HG02885 (cell line): ENCODE measurements around the gene RELCH.

Source experiments
- ATAC-seq: cut with Tn5 transposase; IDR thresholded peaks from one replicate; pipeline ENCODE4 v1.9.1; 2021; ENCODE audit warnings: mild to moderate bottlenecking; ENCODE audit not compliant: unreplicated experiment, poor library complexity

The RELCH gene

DNA sequence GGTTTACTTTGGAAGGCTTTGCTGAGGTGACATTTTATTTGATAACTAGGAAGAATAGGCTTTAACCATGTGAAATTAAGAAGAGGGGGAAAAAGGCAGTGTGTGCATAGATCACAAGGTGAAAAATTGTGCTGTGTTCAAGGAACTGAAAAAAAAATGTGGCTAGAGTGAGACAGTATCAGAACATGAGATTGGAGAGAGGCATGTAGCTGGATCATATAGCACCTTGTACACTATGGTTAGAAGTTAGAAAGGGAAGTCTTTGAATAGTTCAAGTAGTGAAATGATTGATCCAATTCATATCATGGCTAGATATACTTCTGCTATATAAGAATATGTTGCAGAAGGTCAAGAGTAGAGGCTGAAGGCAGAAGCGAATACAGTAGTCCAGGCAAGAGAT is 125.8 kb downstream of the RELCH start:
- ATAC-seq: no peak

DNA sequence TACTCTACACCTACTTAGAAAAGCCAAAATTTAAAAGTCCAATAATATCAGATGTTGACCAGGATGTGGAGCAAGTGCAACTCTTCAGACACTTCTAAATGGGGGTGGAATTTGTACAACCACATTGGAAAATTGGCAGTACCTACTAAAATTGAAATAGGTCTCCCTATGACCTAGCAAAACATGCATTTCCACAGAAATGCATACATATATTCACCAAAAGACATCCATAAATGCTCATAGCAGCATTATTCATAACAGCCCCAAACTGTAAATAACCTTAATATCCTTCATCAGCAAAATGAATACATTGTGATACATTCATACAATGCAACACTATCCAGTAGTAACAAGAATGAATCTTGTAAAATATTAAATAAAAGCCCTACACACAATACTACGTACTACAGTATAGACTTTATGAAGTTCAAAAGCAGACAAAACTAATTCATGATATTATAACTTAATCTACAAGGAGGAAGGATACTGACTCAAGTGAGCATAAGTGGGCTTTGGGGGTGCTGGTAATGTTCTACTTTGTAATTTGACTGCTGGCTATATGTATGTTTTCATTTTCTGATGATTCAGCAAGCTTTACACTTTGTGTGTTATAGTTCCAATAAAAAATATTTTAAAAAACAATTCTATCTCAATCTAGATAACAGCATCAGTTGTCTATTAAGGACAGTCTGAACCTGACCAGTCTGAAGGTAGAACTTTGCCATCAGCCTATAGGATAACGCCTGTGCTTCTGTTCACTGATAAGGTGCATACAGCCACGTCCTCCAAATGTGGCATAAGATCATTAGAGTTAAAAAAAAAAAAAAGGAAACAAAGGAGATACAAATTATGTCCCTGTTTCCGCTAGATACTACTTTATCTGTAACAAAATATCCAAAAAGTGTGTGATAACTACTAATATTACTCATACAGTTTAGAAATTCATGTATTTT is 131.4 kb downstream of the RELCH start:
- no peak for ATAC-seq

DNA sequence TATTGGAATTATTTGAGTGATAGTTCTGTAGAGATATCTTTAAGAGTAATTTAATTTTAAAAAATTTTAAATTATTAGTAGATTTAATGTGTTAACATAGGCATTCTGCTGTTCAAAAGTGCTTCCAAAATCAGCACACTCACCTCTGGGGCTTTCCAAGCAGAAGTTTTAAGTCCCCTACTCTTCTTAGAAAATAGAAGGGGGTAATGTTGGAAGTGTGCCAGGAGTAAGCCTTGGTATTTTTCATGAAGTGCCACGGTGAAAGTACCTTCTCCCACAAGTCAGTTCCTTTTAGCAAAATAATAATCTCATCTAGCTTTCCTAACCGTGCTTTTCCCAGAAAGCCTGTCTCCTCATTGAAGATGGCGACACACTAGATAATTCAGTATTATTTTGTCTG is 134.1 kb downstream of the RELCH start:
- ATAC-seq: no peak

DNA sequence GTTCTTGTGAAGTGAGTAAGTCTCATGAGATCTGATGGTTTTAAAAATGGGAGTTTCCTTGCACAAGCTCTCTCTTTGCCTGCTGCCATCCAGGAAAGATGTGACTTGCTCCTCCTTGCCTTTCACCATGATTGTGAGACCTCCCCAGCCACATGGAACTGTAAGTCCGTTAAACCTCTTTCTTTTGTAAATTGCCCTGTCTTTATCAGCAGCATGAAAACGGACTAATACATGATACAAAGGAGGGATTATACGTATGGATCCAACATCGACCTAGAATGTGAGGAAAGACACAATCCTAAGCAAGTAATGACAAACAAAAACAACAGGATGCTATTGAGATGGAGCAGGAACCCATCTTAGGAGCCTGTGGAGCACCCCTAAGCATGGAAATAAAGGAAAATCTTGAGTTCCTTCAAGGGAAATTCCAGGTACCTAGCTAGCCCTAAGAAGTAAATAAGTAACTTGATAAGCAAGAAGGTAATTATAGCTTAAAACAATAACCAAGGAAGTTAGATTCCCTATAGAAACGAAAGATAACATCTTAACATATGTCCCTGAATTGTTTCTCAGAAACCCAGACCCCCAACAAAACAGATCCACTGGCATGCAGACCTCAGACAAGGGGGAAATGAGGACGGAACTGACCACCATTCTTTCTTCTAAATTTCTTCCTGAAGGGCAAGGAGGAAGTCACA is 136.6 kb downstream of the RELCH start:
- ATAC-seq: no peak

DNA sequence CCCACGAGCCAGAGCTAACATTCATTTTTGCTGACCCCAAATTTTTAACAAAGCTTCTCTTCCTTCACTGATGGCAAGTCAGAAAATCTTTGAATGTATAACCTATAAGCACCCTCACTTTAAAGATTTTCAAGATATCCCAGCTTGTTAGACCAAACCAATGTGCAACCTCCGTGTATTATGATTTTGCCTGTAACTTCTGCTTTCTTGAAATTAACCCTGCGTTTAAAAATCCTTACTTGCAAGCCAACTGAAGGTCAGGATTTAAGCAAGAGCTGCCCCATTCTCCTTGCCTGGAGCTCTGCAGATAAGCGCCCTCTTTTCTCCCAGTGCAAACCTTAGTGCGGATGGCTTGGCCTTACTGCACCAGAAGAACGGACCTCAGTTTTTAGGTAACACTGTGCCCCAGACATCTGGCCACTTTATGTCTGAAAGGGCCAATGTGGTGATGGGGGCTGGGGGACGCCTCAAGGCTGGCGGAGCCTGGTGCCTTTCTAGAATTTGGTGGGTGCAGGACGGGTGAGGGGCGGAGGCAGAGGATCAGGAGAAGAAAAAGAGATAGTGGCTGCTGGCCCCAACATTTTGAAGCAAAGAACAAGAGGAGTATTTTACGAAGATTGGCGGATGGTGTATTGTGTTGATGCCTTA is 137.2 kb downstream of the RELCH start:
- ATAC-seq: no peak

DNA sequence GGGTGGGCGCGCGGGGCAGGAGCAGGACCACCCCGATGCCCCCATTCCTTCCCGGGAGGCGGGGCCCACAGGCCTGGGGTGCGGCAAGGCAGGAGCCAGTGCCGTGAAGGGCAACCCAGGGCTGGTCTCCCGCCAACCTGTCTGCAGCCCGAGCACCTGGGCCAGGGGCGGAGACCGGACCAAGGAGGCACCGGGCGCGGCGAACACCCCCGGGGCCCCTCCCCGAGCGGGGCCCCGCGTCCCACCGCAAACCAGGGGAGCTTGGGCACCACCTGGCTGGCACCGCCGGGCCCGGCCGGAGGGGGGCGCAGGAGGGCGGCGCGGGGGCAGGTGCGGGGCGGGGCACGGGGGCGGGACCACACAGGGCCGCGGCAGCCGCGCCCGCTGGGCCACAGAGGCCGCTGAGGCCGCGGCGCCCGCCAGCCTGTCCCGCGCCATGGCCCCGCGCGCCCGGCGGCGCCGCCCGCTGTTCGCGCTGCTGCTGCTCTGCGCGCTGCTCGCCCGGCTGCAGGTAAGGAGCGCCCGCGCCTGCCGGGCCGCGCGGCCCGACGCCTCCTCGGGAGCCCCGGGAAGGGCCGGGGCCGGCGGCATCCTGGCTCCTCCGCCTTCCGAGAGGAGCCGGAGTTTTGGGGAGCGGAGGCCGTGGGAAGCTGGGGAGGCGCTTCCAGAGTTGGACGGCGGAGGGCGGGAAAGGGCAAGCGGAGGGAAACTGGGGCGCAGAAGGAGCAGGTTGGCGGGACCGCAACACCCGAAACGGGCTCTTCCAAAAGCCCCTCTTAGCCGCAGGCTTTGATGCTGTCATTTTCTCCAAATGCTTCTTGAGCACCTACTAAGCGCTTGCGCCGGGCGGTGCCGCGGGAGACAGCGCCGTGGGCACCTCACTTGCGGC is 138.1 kb downstream of the RELCH start, which contains the start of gene TNFRSF11A:
TNFRSF11A (plus strand) TSS at position 394 of the 889 bp plus-strand sequence; CDS start at position 437, 43 bp downstream.
- peak; percentile 75 for ATAC-seq

DNA sequence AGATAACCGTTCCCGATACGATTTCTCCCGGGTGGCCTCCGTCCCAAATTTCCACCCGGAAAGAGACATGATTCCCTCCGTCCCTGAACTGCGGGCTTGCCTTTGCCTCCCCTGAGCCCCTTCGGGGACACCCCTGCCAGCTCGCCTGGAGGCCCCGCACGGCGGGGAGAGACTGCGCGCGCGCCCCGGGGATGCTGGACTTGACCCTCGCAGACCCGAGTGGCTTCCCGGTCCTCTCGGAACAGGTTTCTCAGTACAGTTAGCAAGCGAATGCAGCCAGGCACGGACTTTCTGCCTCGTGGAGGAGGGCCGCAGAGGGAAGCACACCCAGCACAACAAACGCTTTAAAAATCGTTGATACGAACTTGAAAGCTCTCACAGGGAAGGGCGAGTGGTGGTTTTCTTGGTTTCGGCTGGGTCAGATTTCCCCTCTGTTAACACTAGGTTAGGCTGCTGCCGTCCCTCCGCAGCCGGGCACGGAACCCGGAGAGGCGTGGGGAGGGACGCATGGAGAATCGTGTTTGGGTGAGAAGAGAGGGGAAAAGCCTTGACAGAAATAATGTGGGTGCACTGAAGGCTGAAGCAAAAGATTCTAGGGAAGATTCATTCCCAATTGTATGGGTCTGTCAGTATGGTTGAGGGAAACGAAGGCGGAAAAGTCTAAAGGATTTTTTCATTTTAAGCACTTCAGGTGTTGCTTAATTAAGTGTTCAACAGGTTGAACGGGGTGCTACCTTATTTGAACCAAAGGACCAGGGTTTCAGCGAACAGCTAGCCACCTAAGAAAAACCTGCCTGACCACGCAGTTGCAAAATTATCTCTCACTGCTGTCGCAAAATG is 139.0 kb downstream of the RELCH start:
- peak; percentile 33 for ATAC-seq

DNA sequence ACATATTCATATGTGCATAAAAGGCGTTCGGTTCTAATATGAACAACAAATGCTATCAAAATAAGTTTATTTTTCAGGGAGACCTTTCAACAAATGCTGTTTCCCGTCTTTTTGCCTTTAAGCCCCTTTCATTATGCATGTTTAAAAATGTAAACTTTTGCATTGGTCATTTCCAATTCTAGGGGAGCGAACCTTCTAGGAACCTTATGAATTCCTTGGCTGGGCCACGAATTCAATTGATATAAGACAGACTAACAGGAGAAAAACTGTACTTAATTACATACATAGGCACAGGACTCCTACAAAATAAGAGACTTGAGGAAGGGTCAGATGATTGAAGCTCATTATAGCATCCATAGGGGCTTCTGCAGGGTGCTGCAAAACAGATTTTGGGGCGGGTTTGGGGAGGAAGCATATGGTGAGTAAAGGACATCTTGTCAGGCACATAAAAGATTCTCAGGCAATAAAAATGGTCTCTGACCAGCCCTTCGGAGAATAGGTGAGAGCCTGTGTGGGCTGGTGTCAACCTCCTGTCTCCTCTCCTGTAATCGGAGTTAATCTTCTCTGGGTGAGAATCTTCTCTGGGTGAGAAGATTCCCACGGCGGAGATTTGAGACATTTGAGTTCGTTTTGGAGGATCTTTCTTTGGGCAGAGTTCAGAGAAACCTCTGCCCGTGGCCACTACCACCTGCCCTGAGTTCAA is 139.7 kb downstream of the RELCH start:
- ATAC-seq: no peak

DNA sequence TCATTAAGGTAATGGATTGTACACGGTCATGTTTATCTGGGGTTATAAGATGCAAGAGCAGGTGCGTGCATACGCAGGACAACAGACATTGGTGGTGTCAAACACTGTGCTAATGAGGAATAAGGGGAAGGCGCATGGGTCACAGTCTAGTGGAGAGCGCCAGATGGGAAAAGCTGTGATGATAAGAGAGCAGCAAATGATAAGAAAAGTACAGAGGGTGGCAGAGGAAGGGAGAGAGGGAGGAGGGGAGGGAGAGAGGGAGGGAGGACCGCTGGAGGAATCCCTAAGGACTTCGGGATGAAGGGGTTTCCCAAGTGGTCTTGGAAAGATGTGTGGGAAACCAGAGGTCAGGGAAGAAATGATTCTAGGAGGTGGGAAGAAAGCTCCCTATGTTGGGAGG is 140.9 kb downstream of the RELCH start:
- ATAC-seq: no peak

DNA sequence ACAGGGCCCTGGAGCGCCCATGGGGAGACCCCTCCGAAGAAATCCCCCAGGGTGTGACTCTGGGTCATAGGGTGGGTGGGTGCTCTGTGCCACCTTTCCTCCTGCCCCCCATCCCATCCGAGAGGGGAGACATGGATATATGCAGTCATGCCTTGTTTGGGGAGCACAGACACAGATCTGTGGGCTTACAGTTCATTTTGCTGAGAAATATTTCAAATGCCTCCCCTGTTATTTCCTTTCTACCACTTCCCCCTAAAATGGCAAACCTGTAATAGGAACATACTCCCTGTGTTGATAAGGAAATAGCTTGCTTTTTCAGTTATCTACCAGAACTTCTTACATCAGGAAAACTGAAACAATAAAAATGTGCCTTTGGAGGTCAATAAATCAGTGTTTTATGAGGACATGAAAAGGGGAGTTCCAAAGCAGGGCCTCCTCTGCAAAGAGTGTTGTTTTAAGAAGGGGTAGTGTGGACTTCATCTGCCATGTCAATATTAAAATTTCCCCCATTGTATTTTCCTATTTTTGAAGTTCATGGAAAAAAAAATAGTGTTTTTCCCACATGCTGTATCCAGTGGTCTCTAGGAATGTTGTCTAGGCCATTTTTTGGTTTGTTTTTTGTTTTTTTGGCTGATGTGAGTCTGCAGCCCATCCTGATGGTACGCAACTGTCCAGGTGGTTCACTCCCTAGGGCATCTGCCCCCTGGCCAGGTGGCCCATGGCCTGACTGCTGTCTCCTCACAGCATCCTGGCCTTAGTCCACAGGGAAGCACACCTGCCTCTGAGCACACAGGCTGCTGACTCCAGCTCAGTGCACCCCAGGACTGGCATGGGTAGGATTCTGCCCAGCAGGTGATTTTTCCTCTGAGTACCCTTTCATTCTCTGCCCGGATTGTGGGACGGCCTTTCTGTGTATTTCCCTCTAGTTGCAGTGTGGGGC is 141.8 kb downstream of the RELCH start:
- ATAC-seq: no peak

DNA sequence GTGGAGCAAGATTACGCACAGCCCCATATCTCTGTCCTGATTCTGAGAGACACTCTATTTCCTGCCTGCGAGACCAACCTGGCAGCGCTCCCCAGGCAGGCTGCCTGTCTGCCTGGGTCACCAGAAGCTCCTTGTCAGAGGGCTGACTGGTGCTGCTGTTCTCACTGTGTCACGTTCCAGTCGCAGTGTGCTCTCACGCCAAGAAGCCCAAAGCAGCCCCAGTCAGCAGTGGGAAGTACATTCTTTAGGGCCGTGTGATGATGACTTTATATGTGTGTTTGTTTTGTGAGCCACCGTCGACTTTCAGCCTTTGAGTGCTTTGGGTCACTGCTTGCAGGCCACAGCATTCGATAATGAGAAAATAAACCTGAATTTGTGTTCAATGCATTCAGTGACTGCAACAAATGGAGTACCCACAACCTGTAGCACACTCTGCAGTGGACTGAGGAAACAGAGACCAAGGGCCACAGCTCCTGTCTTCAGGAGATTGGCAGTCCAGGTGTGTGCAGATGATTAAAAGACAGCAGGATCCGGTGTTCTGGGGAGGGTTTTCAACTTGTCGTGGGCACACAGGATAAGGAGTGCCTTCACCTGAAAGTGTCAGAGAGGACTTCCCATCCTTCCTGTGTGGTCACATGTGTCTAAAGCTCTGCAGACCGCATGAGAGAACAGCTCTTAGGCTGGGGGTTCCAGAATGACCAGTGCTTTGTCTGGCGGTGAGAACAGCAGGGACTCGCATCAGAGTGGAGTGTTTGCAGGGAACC is 142.8 kb downstream of the RELCH start:
- ATAC-seq: no peak

DNA sequence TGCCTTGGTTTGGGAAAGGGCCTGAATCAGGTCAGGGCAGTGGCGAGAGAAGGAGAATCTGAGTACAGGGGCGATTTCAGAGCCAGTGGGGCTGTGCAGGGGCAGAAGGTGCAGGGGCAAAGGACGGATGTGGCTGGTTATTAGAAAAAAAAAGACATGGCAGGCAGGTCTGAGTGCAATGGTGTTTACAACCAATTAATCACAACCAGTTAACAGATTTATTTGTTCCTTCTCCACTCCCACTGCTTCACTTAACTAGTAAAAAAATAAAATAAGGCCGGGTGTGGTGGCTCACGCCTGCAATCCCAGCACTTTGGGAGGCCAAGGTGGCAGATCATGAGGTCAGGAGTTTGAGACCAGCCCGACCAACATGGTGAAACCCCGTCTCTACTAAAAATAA is 143.6 kb downstream of the RELCH start:
- no peak for ATAC-seq

DNA sequence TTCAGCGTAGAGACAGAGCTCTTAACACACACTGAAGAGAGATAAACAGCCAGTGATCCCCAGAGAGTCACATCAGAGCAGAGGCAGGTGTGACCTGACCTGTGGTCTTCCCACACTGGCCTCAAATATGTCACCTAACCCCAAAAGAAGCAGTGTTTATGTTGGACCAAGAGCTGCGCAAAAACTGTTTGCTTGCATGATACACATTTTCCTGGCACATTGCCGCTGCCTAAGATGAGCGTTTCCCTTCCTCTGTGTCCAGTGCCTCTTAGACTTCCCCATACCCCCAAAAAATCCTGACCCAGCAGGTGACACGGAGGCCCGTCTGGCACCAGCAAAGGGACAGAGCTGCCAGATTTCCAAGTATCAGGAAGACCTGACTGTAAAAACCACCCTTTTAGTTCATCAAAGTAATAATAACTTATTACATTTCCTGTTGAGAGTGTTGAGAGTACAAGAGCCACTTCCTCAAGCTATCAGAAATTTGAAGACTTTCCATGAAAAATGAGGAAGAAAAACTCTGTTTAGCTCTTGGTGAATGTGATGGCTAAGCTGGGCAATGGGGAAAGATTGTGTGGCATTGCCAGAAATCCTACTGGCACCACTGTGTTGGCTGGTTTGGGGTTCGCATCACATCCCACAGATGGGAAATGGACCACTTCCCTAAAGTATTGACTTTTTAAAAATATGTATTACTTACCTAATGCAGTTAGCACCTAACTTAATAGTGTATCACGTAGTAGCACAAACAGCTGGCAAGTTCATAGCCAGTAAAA is 144.7 kb downstream of the RELCH start:
- ATAC-seq: no peak

DNA sequence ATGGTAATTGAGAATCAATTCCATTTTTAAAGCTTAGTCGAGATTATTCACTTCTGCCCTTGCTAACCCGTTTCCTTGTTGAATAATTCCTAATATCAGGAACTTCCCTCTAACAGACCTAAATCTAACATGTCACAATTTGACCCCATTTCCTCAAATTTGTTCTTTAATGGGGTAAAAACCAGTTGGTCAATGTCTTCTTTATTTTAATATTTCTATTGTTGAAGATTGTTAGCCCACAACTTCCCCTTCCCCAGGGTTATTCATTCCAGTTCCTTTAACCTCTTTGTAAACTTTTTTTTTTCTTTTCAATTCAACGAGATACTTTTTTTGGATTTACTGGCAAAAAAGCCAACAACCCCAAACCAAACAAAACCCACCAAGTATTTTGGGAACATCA is 145.4 kb downstream of the RELCH start:
- ATAC-seq: no peak

DNA sequence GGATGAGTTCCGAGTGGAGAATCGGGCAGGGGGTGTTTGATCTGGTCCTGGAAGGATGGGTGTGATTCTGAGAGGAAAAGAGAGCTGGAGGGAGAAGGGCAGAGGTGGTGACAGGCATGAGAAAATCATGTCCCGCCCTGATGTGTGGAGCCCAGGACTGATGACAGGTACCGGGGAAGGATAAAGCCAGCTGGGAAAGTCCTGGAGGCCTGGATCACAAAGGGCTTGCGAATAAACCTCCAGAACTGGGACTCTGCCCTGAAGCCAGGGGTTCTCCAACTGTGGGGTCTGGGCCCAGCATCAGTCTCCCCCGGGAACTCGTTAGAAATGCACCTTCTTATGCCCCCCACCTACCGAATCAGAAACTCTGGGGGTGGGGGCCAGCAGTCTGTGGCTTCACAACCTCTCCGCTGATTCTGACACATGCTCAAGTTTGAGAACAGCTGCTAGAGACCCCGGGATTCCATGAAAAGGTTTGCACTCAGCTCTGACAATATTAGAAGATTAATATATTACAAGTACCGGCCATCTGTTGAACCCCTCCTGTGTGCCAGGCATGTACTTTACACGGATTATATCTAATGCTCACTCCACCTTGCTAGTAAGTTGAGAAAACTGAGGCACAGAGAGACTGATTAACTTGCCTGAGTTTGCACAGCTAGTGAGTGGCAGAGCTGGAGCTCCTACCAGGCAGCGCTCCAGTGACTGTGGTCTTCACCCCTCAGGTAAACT is 146.1 kb downstream of the RELCH start:
- no peak for ATAC-seq
